Aorta (tissue), 5 donors: Measurements from ENCODE around the gene SYPL2. TPM values are rescaled to one million over a fixed set of nuclear protein-coding genes. Genes with fewer than 3 reads are reported as not detected.
A peak's percentile ranks its signal among the peaks of the same experiment; 100 is the strongest.

ENCODE experiments used
- ATAC-seq: fragments of 200-7000 bp; cut with Tn5 transposase; one replicate; pipeline ENCODE4 v1.9.1; 2022; ENCODE audit warnings: moderate library complexity; ENCODE audit not compliant: low FRiP score
- DNase-seq, 2 donors: peaks; one replicate each; pipeline ENCODE4 v3.0.0-alpha.2; 2020
- H3K27ac ChIP-seq, 2 donors: one replicate each; pipeline ENCODE4 v1.5.1; 2013; ENCODE audit warnings: low read length in 2 of 2, mild to moderate bottlenecking in 2 of 2, moderate library complexity in 2 of 2, control low read depth in 1 of 2, inconsistent platforms in 1 of 2, low read depth in 1 of 2
- H3K27me3 ChIP-seq, 2 donors: one replicate each; pipeline ENCODE4 v1.6.1; 2013; ENCODE audit warnings: control low read depth in 1 of 2, low read length in 1 of 2, mild to moderate bottlenecking in 1 of 2, moderate library complexity in 1 of 2; ENCODE audit not compliant: insufficient read depth in 2 of 2, control insufficient read depth in 1 of 2
- H3K36me3 ChIP-seq, 2 donors: one replicate each; pipeline ENCODE4 v1.6.1; 2013; ENCODE audit warnings: control low read depth in 1 of 2, low read length in 1 of 2, mild to moderate bottlenecking in 1 of 2; ENCODE audit not compliant: insufficient read depth in 2 of 2, control insufficient read depth in 1 of 2
- H3K4me1 ChIP-seq, 2 donors: one replicate each; pipeline ENCODE4 v1.6.1; 2013; ENCODE audit warnings: low read length in 2 of 2, control low read depth in 1 of 2, mild to moderate bottlenecking in 1 of 2, moderate library complexity in 1 of 2; ENCODE audit not compliant: insufficient read depth in 2 of 2, control insufficient read depth in 1 of 2
- H3K4me3 ChIP-seq, 2 donors: one replicate each; pipeline ENCODE4 v1.5.1; 2013; ENCODE audit warnings: low read length in 2 of 2, control low read depth in 1 of 2, mild to moderate bottlenecking in 1 of 2
- H3K9me3 ChIP-seq: one replicate; pipeline ENCODE4 v1.6.1; 2013; ENCODE audit warnings: mild to moderate bottlenecking, low read length; ENCODE audit not compliant: control insufficient read depth
- WGBS, 2 donors: extraction: QIAGEN DNeasy Blood & Tissue Kit; methylation state at CpG; one replicate each; pipeline ENCODE4 v1.1.7; 2013; 5-methylcytosine and 5-hydroxymethylcytosine counted together
- intact Hi-C, 2 donors: fragments of 100-400 bp; cut with DNase I; formaldehyde crosslinking; loops; one replicate each; pipeline versions ENCODE4 v1.14.2 to v1.15.0; 2022
- polyA plus RNA-seq, 2 donors: library from polyadenylated mRNA; stranded (reverse); fragments of 200-250 nt; gene quantifications; one replicate each; pipeline ENCODE4 v1.2.3, GENCODE V29; 2013
- total RNA-seq, 2 donors: library from RNA; stranded (reverse); fragmentation: NEBNext Ultra II Directional; extraction: Animal tissue kit (Norgen Biotek cat#: 25700); gene quantifications; one replicate each; pipeline ENCODE4 v1.2.1, GENCODE V29; 2021
- donor health status: healthy with polysubstance abuse.
- donor health status: Bipolar disorder and iron deficiency.
- donor health status: DM: no; HTN: no; CAD: no.
- donor health status: DM: no; HTN: no; CAD: no.
- donor health status: DM: yes; HTN: yes; CAD: no.

SYPL2 gene
- total and polyA plus RNA-seq, 4 donors, result 1.4 to 6.2 (median 4.4) TPM

DNA sequence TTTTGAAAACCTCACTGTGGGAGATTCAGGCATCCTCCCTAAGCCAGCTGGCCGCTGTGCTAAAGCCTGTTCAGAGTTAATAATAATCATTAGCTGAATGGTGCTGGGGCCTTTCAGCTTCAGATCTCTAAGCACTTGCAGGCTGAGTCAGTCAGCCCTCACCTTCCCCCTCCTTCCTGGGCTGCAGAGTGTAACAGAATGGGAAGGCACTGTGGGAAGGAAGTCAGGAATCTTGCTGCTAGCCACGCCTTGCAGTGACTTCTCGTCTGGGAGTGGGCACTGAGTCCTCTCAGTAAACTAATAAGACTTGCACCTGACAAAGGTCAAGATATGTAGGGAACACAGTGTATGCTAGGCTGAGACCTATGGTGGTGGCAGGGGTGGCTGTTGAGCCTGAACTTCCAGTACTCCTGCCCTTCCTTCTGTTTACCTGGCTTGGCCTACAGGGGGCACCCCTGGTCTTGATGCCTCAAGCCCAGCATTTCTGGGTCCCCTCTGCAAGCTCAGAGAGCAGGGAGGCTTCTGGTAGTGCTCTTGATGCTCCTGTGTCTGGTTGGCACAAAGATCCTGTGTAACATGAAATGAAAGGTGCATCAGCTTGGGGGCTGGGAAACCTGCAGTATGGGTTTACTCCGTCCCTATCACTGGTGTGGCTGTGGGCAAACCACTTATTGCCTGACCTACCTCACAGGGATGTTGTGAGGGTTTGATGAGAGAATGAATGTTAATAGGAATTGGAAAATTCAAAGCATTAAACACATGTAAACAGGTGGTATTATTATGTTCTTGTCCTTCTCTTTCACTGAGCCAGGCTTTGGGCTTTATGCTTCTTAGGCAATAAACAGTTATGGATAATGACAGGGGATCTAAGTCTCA lies 33.6 kb downstream of the SYPL2 start:
- DNase-seq (no peak), ATAC-seq (no peak)
- Histone ChIP-seq H3K9me3 (no peaks in the 10 kb centered on the region), H3K27me3 (no peaks in the 10 kb centered on the region), H3K4me1 (peaks cover 0 to 3% of the 10 kb centered on the region in 2 donors), H3K27ac (peak overlapping the region in 1 of 2 donors; percentile 86), H3K36me3 (peaks cover 0 to 4% of the 10 kb centered on the region in 2 donors), H3K4me3 (no peak overlapping the region)
- WGBS, 2 donors, result 57 to 65% methylated on average over 4 of the region's 4 CpGs
- intact Hi-C loops, result loop anchor here (2.0 to 5.0 kb wide), 2 partner anchors 33 to 112 kb away; no protein-coding TSS in a partner anchor

DNA sequence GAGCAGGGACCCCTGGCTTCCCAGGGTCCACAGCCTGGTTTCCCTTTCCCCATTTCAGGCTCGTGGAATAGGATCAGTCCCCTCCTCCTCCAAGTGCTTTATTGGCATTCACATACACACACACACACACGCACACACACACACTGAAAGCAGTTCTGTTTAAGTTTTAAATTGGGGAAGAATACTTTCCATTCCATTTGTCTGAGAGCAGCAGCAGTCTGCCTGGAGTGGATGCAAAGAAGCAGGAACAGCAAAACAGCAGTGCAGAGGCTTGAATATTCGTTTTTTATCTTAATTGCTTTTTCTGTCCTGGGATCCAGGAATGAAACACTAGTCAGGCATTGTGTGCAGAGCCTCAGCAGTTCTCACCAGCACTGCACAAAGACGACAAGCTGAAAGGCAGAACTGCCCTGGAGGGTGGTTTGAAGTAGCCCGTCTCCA lies 34.6 kb downstream of the SYPL2 start:
- Histone ChIP-seq H3K36me3 (peaks cover 0 to 2% of the 10 kb centered on the region in 2 donors), H3K4me1 (peaks cover 0 to 3% of the 10 kb centered on the region in 2 donors), H3K27me3 (no peaks in the 10 kb centered on the region), H3K27ac (peak overlapping the region in 1 of 2 donors; percentile 86), H3K4me3 (no peak overlapping the region), H3K9me3 (no peaks in the 10 kb centered on the region)
- 5% methylated on average over 5 of the region's 5 CpGs for WGBS, 2 donors
- ATAC-seq (no peak), DNase-seq (no peak)
- intact Hi-C loops, result loop anchor here in 1 of 2 donors (5.0 kb wide), 1 partner anchor 111 kb away; no protein-coding TSS in a partner anchor

DNA sequence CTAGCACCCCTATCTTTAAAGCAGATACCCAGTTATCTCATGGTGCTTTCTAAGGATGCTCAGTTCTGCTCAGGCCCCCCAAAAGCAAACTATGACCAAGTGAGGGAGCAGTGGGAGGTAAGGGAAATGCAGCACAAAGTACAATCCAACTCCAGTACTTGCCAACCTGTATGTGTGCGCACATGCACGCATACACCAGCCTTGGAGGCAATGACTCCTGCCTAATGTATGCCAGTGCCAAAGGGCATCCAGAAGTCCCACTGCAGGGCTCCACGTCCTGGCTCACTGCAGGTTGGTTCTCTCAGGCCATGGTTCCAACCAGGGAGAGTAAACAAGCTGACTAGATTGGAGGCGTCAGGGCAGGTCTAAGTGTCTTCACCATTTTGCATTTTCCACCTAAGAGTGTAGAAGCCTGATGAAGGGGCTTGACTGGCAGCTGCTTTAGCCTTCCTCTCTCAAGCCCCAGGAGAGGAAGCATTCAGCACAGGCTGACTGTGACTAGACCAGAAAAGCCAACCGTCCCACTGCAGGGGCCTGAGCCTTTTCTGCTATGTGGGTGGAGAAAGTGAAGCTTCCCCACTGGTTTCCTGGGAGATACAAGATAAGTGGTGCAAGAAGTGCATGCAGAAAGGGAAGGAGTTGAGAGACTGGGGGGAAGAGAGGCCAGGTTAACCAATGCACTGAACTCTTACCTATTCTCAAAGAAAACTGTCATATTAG lies 35.5 kb downstream of the SYPL2 start:
- Histone ChIP-seq H3K36me3 (no peaks in the 10 kb centered on the region), H3K27me3 (no peaks in the 10 kb centered on the region), H3K9me3 (no peaks in the 10 kb centered on the region), H3K4me1 (peaks cover 0 to 3% of the 10 kb centered on the region in 2 donors), H3K27ac (peak overlapping the region in 1 of 2 donors; percentile 73), H3K4me3 (no peak overlapping the region)
- intact Hi-C loops, result loop anchor here in 1 of 2 donors (5.0 kb wide), 1 partner anchor 110 kb away; no protein-coding TSS in a partner anchor
- WGBS, 2 donors, result 50 to 55% methylated on average over 5 of the region's 5 CpGs
- ATAC-seq, result no peak
- DNase-seq, result no peak

DNA sequence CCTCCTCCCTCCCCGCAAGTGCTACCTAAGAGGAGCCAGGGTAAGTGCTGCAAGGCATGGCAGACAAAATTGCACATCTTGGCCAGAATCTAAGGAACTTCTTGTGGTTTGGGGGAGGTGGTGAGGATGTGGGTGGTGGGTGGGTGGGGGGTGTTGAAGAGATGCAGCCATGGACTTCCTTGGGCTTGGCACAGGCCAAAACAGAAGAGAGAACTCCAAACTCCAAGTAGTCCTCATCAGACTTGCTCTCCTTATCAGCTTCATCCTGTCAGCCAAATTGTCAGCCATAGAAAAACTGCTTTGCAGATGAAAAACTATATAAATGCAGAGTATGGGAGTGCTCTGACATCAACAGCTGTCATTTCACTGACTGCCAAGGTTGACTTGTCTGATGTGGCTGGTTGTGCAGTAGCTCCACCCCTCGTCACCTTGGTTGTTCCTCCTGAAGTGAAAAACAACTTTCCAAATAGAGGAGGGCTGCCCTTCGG lies 36.1 kb downstream of the SYPL2 start:
- intact Hi-C loops, result loop anchor here in 1 of 2 donors (5.0 kb wide), 1 partner anchor 110 kb away; no protein-coding TSS in a partner anchor
- no peak for DNase-seq
- H3K9me3 ChIP-seq, result no peaks in the 10 kb centered on the region
- no peaks in the 10 kb centered on the region for H3K36me3 ChIP-seq
- peak overlapping the region in 1 of 2 donors; percentile 73 for H3K27ac ChIP-seq
- peaks cover 0 to 3% of the 10 kb centered on the region in 2 donors for H3K4me1 ChIP-seq
- no peak overlapping the region for H3K4me3 ChIP-seq
- ATAC-seq, result no peak
- 67 to 78% methylated on average over 3 of the region's 3 CpGs for WGBS, 2 donors
- H3K27me3 ChIP-seq, result no peaks in the 10 kb centered on the region

DNA sequence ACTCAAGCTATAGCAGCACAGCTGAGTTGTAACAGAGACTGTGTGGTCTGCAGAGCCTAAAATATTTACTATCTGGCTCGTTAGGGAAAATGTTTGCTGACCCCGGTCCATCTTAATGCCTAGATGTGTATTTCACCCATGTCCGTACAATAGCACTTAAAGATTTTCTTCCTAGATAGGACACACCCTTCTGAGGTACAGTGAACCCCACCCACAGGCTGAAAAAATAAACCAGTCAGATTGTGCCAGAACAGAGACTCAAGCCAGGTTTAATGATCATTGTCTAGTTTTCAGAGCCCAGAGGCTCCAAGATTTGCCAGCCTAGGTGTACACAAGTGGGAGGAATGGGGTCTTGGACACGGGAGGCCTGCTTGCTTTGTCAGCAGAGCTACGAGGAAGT lies 37.6 kb downstream of the SYPL2 start:
- intact Hi-C loops, result loop anchor here in 1 of 2 donors (5.0 kb wide), 1 partner anchor 108 kb away; no protein-coding TSS in a partner anchor
- Histone ChIP-seq H3K27me3 (no peaks in the 10 kb centered on the region), H3K36me3 (no peaks in the 10 kb centered on the region), H3K9me3 (no peaks in the 10 kb centered on the region), H3K4me1 (peaks cover 0 to 3% of the 10 kb centered on the region in 2 donors), H3K27ac (no peak overlapping the region), H3K4me3 (no peak overlapping the region)
- ATAC-seq (no peak), DNase-seq (no peak)
- 81 to 82% methylated on average over 5 of the region's 5 CpGs for WGBS, 2 donors

DNA sequence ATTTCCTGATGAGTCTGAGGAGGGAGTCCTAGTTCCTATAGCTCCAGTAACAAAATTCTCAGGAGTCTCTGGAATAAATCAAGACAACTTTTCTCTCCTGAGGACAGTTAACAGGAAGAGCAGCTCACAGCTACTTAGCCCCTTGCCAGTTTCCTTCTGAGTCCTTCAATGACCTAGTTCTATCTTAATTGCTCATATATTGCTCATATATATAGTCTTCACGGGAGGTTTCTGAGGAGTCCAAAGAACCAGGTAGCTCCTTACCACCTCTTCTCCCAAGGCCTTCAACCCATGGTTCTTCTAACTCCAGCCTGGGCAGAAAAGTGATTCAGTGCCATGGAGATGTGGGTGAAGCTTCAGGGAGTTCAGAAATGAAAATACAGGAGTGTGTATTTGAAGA lies 38.6 kb downstream of the SYPL2 start:
- H3K27me3 ChIP-seq, result no peaks in the 10 kb centered on the region
- no peaks in the 10 kb centered on the region for H3K9me3 ChIP-seq
- ATAC-seq (no peak), DNase-seq (no peak)
- peaks cover 0 to 3% of the 10 kb centered on the region in 2 donors for H3K4me1 ChIP-seq
- H3K4me3 ChIP-seq, result no peak overlapping the region
- no peaks in the 10 kb centered on the region for H3K36me3 ChIP-seq
- intact Hi-C loops, result loop anchor here in 1 of 2 donors (5.0 kb wide), 1 partner anchor 107 kb away; no protein-coding TSS in a partner anchor
- WGBS, 2 donors, result 91 to 94% methylated on average over 1 of the region's 1 CpG
- H3K27ac ChIP-seq, result no peak overlapping the region

DNA sequence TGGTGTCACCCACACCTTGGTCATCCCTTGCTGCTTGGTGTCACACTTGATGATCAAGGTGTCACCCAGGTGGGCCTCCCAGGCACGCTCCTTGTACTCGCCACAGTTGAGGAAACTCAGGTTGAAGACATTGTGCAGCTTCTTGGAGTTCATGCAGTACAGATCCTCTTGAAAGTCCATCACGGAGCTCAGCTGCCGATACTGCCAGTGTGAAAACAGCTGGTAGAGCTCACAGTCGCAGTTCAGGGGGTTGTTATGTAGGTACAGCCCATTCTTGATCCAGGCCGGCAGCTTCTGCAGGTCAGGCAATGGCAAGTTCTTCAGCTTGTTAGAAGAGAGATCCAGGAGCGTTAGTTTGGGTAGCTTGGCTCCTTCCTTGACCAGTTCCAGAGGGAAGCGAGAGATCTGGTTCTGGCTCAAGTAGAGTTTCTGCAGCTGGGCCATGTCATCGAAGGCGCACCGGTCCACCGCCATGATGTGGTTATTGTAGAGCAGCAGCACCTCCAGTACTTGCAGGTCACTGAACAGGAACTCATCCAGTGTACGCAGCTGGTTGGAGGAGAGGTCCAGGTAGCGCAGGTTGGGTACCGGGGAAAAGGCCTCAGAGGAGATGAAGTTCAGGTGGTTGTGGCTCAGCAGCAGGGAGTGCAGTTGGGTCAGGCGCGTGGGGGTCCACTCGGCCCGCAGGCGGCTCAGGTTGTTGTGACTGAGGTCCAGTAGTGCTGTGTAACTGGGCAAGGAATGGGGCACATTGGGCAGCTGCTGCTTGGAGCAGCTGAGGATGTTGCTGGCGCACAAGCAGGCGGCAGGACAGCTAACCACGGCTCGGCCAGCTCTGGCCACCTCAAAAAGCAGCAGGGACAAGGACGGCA lies 41.9 kb downstream of the SYPL2 start:
- intact Hi-C loops, result no loop called here
- Histone ChIP-seq H3K9me3 (no peaks in the 10 kb centered on the region), H3K27ac (no peak overlapping the region), H3K27me3 (no peaks in the 10 kb centered on the region), H3K4me1 (no peaks in the 10 kb centered on the region), H3K36me3 (no peaks in the 10 kb centered on the region), H3K4me3 (no peak overlapping the region)
- DNase-seq (no peak), ATAC-seq (no peak)
- WGBS, 2 donors, result 86% methylated on average over 25 of the region's 25 CpGs

DNA sequence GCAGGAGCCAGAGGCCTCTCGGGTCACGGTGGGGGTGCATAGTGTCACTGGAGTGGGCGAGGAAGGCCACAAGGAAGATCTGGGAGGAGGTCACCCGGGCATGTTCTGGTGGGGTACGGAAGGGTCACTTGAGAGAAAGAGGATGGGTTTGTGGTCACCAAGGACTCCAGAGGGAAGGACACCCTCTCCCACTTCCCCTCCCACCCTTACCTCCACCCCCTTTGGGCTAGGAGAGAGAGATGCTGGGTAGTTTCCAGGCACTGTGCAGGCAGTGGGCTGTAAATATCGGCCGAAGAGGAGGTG lies 42.5 kb downstream of the SYPL2 start:
- WGBS, 2 donors, result 46 to 47% methylated on average over 7 of the region's 7 CpGs
- ATAC-seq (no peak), DNase-seq (no peak)
- intact Hi-C loops, result no loop called here
- H3K9me3 ChIP-seq, result no peaks in the 10 kb centered on the region
- H3K4me1 ChIP-seq, result no peaks in the 10 kb centered on the region
- H3K27ac ChIP-seq, result no peak overlapping the region
- no peaks in the 10 kb centered on the region for H3K36me3 ChIP-seq
- peak overlapping the region; percentile 72 to 85 for H3K4me3 ChIP-seq
- no peaks in the 10 kb centered on the region for H3K27me3 ChIP-seq
